ENCODE data around the gene AHCYL1. TPM values are rescaled to one million over a fixed set of nuclear protein-coding genes. Genes with fewer than 3 reads are reported as not detected.

Gene AHCYL1
- total RNA-seq, 1 experiment from 2014 or later = 89.6 TPM

DNA sequence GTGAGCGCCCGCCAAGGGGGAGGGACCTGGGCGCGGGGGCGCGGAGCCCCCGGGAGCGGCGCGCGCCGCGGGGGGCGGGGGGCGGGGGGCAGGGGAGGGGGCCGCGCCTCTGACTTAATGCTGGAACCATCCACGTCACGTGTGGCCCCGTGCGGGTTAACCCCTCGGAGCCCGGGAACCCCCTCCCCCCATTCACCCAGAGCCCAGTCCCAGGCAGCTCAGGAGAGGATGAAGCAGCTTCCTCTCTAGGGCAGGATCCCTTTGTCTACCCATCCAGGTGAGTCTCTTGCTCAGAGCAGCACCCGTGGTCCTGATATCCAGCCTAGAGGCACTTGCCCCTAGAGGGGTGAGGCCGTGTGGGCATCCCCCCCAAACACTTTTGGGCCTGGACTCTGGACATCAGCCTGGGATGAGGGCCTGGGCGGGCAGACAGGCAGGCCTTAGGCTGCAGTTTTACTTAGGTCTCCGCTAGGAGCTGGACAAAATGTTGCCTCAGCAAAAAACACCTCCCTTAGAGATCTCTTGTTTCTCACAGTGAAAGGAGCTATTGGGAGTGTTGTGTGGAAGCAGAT, 86.2 kb downstream of the AHCYL1 start, which contains the start of gene ALX3:
ALX3 (minus strand) TSS at position 2 of the 572 bp plus-strand sequence. CDS start 60 bp downstream, outside the sequence.
- intact Hi-C loops (cut with micrococcal nuclease; ENCODE audit: unreplicated experiment) = no loop called here
- H3K9me3 ChIP-seq (ENCODE audit: low read depth, low read length, poor library complexity, severe bottlenecking) = no peaks in the 10 kb centered on the region
- no peaks in the 10 kb centered on the region for H3K27me3 ChIP-seq (replicated peaks; ENCODE audit: insufficient read depth, low read depth, low read length, poor library complexity)
- peaks cover 5% of the 10 kb centered on the region for H3K4me1 ChIP-seq (ENCODE audit: insufficient read depth, low read length, poor library complexity, severe bottlenecking)
- CTCF ChIA-PET = interaction anchor here (0.9 to 1.1 kb wide), 2 partner anchors 11 to 86 kb away, joined by 3 to 4 read pairs; partner anchors contain the start of gene AHCYL1
- no peak for DNase-seq (ENCODE audit: low spot score)
- POLR2A ChIA-PET (ENCODE audit: low non-redundant PET) = no interaction called here
- TF ChIP-seq, protein P1, sequence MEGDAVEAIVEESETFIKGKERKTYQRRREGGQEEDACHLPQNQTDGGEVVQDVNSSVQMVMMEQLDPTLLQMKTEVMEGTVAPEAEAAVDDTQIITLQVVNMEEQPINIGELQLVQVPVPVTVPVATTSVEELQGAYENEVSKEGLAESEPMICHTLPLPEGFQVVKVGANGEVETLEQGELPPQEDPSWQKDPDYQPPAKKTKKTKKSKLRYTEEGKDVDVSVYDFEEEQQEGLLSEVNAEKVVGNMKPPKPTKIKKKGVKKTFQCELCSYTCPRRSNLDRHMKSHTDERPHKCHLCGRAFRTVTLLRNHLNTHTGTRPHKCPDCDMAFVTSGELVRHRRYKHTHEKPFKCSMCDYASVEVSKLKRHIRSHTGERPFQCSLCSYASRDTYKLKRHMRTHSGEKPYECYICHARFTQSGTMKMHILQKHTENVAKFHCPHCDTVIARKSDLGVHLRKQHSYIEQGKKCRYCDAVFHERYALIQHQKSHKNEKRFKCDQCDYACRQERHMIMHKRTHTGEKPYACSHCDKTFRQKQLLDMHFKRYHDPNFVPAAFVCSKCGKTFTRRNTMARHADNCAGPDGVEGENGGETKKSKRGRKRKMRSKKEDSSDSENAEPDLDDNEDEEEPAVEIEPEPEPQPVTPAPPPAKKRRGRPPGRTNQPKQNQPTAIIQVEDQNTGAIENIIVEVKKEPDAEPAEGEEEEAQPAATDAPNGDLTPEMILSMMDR (conservative IDR thresholded peaks at IDR 0.05; ENCODE audit: low read depth, low read length) = no peak
- no peak for TF ChIP-seq EZH2 (IDR thresholded peaks at IDR 0.05; ENCODE audit: borderline replicate concordance, low read depth, low read length, poor library complexity, severe bottlenecking)
- no peaks in the 10 kb centered on the region for H3K36me3 ChIP-seq (ENCODE audit: insufficient read depth, low read length, poor library complexity, severe bottlenecking)
- no TSS peak for BruUV-seq (replicated peaks)
- peak within 1 kb of the TSS; percentile 19 for H3K4me3 ChIP-seq (ENCODE audit: low read depth, low read length, poor library complexity, severe bottlenecking)
- H3K27ac ChIP-seq (ENCODE audit: low read depth, low read length, poor library complexity, severe bottlenecking) = no peak within 1 kb of the TSS

Other genes starting within 250 kb of the AHCYL1 start
- 72.2 and 73.4 TPM in 2 replicates for gene GSTM3, start 243.7 kb upstream of the AHCYL1 start, total RNA-seq (2021)
- gene EPS8L3, start 220.8 kb upstream of the AHCYL1 start, total RNA-seq (2021) = not detected in 2 replicates
- gene CSF1, start 73.9 kb upstream of the AHCYL1 start, total RNA-seq (2021) = 4.9 and 7.2 TPM in 2 replicates
- gene STRIP1, start 49.9 kb downstream of the AHCYL1 start, total RNA-seq (2021) = 57.7 and 59.6 TPM in 2 replicates
- gene ALX3, start 85.9 kb downstream of the AHCYL1 start, total RNA-seq (2021) = 0.81 and 0.84 TPM in 2 replicates
- not detected in 2 replicates for gene UBL4B, start 127.7 kb downstream of the AHCYL1 start, total RNA-seq (2021)
- gene SLC6A17, start 165.7 kb downstream of the AHCYL1 start, total RNA-seq (2021) = not detected in 2 replicates
- gene KCNC4, start 225.5 kb downstream of the AHCYL1 start, total RNA-seq (2021) = 0.22 and 0.24 TPM in 2 replicates

Data from A673 (cell line).